ENCODE measurements around the gene MOCS1. TPM values are rescaled to one million over a fixed set of nuclear protein-coding genes. Genes with fewer than 3 reads are reported as not detected.

Gene MOCS1
- total RNA-seq, 1 donor from 2014 or later: 15.1 TPM

DNA sequence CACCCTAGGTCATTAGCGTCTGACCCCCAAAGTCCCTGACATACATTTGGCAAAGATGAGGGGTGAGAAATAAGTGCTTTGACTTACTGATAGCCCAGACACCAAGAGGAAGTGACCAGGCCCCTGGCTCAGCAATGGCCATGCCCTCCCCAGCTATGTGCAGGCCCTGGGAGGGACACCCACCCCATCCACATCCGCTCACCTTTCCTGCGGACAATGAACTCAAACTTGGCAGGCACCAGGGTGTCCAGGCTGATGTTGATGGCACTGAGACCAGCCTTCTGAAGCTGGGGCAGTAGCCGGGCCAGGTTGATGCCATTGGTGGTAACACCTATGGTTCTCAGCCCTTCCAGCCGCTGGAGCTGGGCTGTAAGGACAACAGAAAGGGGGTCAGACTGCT lies 18.4 kb downstream of the MOCS1 start:
- Mint-ChIP-seq H3K27me3 (ENCODE audit: unreplicated experiment) (no peaks in the 10 kb centered on the region), H3K4me1 (ENCODE audit: unreplicated experiment) (no peaks in the 10 kb centered on the region), H3K27ac (ENCODE audit: unreplicated experiment) (no peak overlapping the region), H3K36me3 (ENCODE audit: unreplicated experiment) (peaks cover 48% of the 10 kb centered on the region), H3K4me3 (ENCODE audit: unreplicated experiment) (no peak overlapping the region), H3K9me3 (ENCODE audit: unreplicated experiment) (no peaks in the 10 kb centered on the region)
- DNase-seq (ENCODE audit: extremely low spot score, unreplicated experiment): no peak
- TF ChIP-seq, protein P1, sequence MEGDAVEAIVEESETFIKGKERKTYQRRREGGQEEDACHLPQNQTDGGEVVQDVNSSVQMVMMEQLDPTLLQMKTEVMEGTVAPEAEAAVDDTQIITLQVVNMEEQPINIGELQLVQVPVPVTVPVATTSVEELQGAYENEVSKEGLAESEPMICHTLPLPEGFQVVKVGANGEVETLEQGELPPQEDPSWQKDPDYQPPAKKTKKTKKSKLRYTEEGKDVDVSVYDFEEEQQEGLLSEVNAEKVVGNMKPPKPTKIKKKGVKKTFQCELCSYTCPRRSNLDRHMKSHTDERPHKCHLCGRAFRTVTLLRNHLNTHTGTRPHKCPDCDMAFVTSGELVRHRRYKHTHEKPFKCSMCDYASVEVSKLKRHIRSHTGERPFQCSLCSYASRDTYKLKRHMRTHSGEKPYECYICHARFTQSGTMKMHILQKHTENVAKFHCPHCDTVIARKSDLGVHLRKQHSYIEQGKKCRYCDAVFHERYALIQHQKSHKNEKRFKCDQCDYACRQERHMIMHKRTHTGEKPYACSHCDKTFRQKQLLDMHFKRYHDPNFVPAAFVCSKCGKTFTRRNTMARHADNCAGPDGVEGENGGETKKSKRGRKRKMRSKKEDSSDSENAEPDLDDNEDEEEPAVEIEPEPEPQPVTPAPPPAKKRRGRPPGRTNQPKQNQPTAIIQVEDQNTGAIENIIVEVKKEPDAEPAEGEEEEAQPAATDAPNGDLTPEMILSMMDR (IDR thresholded peaks at IDR 0.05): no peak

DNA sequence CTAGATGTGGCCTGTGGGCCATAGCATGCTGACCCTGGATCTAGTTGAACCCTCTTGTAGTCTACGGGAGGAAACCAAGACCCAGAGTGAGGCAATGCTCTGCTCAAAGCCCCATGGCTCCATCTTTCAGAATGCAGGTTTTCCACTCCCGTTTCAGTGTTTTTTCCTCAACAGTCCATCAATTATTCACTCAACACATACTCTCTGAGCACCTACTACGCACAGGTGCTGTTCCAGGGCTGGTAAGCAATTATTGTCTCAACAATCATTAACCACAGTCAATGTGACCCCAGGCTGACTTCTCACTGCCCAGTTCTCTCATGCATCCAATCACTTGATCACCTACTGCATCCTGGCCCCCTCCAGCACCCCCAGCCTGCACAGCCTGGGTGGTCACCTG lies 20.0 kb downstream of the MOCS1 start:
- H3K9me3 Mint-ChIP-seq (ENCODE audit: unreplicated experiment): no peaks in the 10 kb centered on the region
- no peak overlapping the region for H3K4me3 Mint-ChIP-seq (ENCODE audit: unreplicated experiment)
- H3K36me3 Mint-ChIP-seq (ENCODE audit: unreplicated experiment): peaks cover 43% of the 10 kb centered on the region
- no peaks in the 10 kb centered on the region for H3K27me3 Mint-ChIP-seq (ENCODE audit: unreplicated experiment)
- H3K27ac Mint-ChIP-seq (ENCODE audit: unreplicated experiment): no peak overlapping the region
- TF ChIP-seq, protein P1 (IDR thresholded peaks at IDR 0.05): no peak
- H3K4me1 Mint-ChIP-seq (ENCODE audit: unreplicated experiment): no peaks in the 10 kb centered on the region
- DNase-seq (ENCODE audit: extremely low spot score, unreplicated experiment): no peak

DNA sequence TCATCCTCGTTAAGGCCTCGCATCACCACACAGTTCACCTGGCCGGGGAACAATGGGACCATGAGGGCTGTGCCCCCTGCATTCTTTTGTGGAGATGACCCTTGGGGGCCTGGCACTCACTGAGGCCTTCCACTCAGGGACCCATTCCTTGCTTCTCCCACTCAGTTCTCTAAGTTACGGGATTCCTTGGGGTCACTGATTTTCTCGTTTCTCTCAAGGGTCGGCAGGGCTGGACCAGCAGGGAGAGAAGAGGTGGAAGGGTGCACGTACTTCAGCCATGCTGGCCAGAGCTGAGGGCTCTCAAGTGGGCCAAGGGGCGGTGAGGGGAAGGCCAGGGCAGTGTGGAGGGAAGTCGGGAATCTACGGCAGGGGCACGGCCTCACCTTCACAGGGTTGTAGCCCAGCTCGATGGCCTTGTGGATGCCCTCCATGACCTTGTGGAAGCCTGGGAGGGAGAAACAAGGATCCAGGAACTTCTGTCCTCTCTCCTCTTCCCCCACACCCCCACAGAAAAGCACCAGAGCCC lies 20.8 kb downstream of the MOCS1 start:
- H3K4me3 Mint-ChIP-seq (ENCODE audit: unreplicated experiment): no peak overlapping the region
- H3K27me3 Mint-ChIP-seq (ENCODE audit: unreplicated experiment): no peaks in the 10 kb centered on the region
- no peaks in the 10 kb centered on the region for H3K4me1 Mint-ChIP-seq (ENCODE audit: unreplicated experiment)
- no peak overlapping the region for H3K27ac Mint-ChIP-seq (ENCODE audit: unreplicated experiment)
- no peak for DNase-seq (ENCODE audit: extremely low spot score, unreplicated experiment)
- H3K36me3 Mint-ChIP-seq (ENCODE audit: unreplicated experiment): peaks cover 42% of the 10 kb centered on the region
- TF ChIP-seq, protein P1 (IDR thresholded peaks at IDR 0.05): no peak
- H3K9me3 Mint-ChIP-seq (ENCODE audit: unreplicated experiment): no peaks in the 10 kb centered on the region

DNA sequence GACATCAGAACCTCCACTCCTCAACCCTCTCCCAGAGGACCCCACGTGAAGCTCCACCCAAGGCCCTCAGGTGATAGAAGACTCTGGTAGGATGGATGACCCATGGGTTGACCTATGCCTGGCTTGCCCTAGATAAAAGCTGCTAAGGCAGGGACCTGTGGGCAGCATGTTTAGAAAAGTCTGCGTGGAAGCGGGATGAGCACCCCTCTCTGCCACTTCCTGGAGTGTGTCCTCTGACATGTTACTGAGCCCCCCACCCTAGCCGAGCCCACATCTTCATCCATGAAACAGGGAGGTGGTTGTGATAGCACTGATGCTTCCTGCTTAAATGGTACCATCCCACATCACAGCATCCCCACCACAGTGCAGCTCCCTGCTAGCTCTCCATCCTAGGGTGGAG lies 21.8 kb downstream of the MOCS1 start:
- no peak for DNase-seq (ENCODE audit: extremely low spot score, unreplicated experiment)
- Mint-ChIP-seq H3K27me3 (ENCODE audit: unreplicated experiment) (no peaks in the 10 kb centered on the region), H3K27ac (ENCODE audit: unreplicated experiment) (no peak overlapping the region), H3K36me3 (ENCODE audit: unreplicated experiment) (peaks cover 37% of the 10 kb centered on the region), H3K4me3 (ENCODE audit: unreplicated experiment) (no peak overlapping the region), H3K4me1 (ENCODE audit: unreplicated experiment) (no peaks in the 10 kb centered on the region), H3K9me3 (ENCODE audit: unreplicated experiment) (no peaks in the 10 kb centered on the region)
- TF ChIP-seq, protein P1 (IDR thresholded peaks at IDR 0.05): no peak

DNA sequence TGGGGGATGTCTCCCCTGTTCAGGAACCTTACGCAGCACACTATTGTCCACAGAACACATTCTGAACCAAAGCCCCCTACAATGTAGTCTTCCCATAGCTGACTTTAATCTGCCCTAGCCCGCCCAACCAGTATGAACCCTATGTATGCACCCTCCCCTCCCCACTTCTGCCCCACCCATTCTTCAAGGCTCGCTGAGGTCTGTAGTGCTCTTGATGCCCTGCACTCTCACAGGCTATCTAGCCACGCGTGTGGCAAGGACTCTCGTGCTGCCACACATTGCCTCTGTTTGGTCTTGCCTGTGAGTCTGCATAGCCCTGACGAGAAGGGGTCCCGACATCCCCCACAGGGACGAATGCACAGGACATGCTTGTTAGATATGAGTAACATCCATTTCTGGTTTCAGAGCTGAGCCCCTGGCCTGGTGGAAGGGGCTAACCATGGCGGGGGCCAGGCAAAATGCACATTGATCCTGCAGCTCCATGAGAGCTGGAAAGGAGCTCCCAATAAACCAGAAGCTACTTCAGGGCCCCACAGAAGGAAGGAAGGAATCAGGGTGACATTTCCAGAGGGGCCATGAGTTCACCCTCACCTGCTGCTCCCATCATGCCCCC lies 22.6 kb downstream of the MOCS1 start:
- Mint-ChIP-seq H3K27me3 (ENCODE audit: unreplicated experiment) (no peaks in the 10 kb centered on the region), H3K4me3 (ENCODE audit: unreplicated experiment) (no peak overlapping the region), H3K27ac (ENCODE audit: unreplicated experiment) (no peak overlapping the region), H3K9me3 (ENCODE audit: unreplicated experiment) (no peaks in the 10 kb centered on the region), H3K36me3 (ENCODE audit: unreplicated experiment) (peaks cover 39% of the 10 kb centered on the region), H3K4me1 (ENCODE audit: unreplicated experiment) (no peaks in the 10 kb centered on the region)
- DNase-seq (ENCODE audit: extremely low spot score, unreplicated experiment): no peak
- TF ChIP-seq, protein P1 (IDR thresholded peaks at IDR 0.05): no peak
